Measurements from ENCODE around the gene BDKRB1.

The BDKRB1 gene

GRCh38 chr14:96309896-96310330 lies 53.9 kb downstream of the BDKRB1 start:
- TF ChIP-seq SIN3A (IDR thresholded peaks at IDR 0.05; ENCODE audit: borderline replicate concordance, insufficient read depth, low read length) (no peak), REST (IDR thresholded peaks at IDR 0.05; ENCODE audit: insufficient read depth in 1 of 2, low read depth in 2 of 2, low read length in 2 of 2) (no peak), TAF1 (IDR thresholded peaks at IDR 0.05; ENCODE audit: borderline replicate concordance, insufficient read depth, low read length) (no peak)

- TF ChIP-seq POLR2AphosphoS5 (IDR thresholded peaks at IDR 0.05; ENCODE audit: low read depth, low read length) (no peak), FOXP2 (optimal IDR thresholded peaks at IDR 0.05; ENCODE audit: borderline replicate concordance, extremely low read depth, extremely low read length, insufficient read depth) (no peak), REST (IDR thresholded peaks at IDR 0.05; ENCODE audit: insufficient read depth in 1 of 2, low read depth in 2 of 2, low read length in 2 of 2) (no peak)
Measured at GRCh38 chr14:96310906-96311305, 54.9 kb downstream of the BDKRB1 start.

All from PFSK-1 (cell line).